IMR-90 (cell line): Measurements from ENCODE around the gene HCRTR1. TPM values are rescaled to one million over a fixed set of nuclear protein-coding genes. Genes with fewer than 3 reads are reported as not detected.

Experiments used
- ATAC-seq: fragments of 200-7000 bp; cut with Tn5 transposase; 2 replicates; pipeline ENCODE4 v1.9.1; 2020; ENCODE audit warnings: low read depth, mild to moderate bottlenecking, moderate library complexity
- BruUV-seq: library from RNA; stranded (reverse); fragments of 400-500 nt; replicated peaks from 2 replicates; lab custom pipeline; 2021; lab: Mats Ljungman, UMichigan
- CTCF ChIA-PET: fragments of 300-600 bp; formaldehyde crosslinking; extraction: SDS; loops from one replicate; lab custom pipeline; 2021; ENCODE audit warnings: antibody characterized with exemption; lab: Yijun Ruan, JAX
- POLR2A ChIA-PET: fragments of 300-600 bp; sonication (Branson Sonifier 250); formaldehyde crosslinking; loops from one replicate; lab custom pipeline; 2022; ENCODE audit warnings: antibody characterized with exemption; ENCODE audit not compliant: unreplicated experiment; lab: Charles Lee
- DNase-seq: peaks from one replicate; pipeline ENCODE4 v3.0.0; 2013
- H2AFZ ChIP-seq: replicated peaks from 2 replicates; pipeline ENCODE3; 2013; ENCODE audit warnings: low read length, mild to moderate bottlenecking; ENCODE audit not compliant: poor library complexity
- H2AK5ac ChIP-seq: 2 replicates; pipeline ENCODE4 v1.6.1; 2013; ENCODE audit warnings: low read depth, low read length, inconsistent platforms
- H2AK9ac ChIP-seq: replicated peaks from 2 replicates; pipeline ENCODE3; 2013; ENCODE audit warnings: mild to moderate bottlenecking, low read depth, low read length, moderate library complexity; ENCODE audit not compliant: poor library complexity
- H2BK120ac ChIP-seq: 2 replicates; pipeline ENCODE4 v1.6.1; 2013; ENCODE audit warnings: low read depth, low read length, inconsistent platforms
- H2BK15ac ChIP-seq: 3 replicates; pipeline ENCODE4 v1.6.1; 2013; ENCODE audit warnings: low read depth, low read length, inconsistent platforms
- H2BK20ac ChIP-seq: 2 replicates; pipeline ENCODE4 v1.6.1; 2013; ENCODE audit warnings: low read depth, mild to moderate bottlenecking, inconsistent platforms, low read length, moderate library complexity
- H2BK5ac ChIP-seq: 2 replicates; pipeline ENCODE4 v1.6.1; 2013; ENCODE audit warnings: mild to moderate bottlenecking, low read depth, low read length, inconsistent platforms; ENCODE audit not compliant: poor library complexity, severe bottlenecking
- H3K14ac ChIP-seq: replicated peaks from 2 replicates; pipeline ENCODE4 v1.6.1; 2013; ENCODE audit warnings: low read depth, low read length, inconsistent platforms
- H3K18ac ChIP-seq: 2 replicates; pipeline ENCODE4 v1.6.1; 2013; ENCODE audit warnings: low read depth, low read length, control low read depth
- H3K23ac ChIP-seq: 2 replicates; pipeline ENCODE4 v1.6.1; 2013; ENCODE audit warnings: low read depth, low read length, inconsistent platforms
- H3K27ac ChIP-seq: 2 replicates; pipeline ENCODE4 v1.5.1; 2013; ENCODE audit warnings: mild to moderate bottlenecking, control low read depth, low read length; ENCODE audit not compliant: insufficient read depth
- H3K27me3 ChIP-seq: 2 replicates; pipeline ENCODE4 v1.6.1; 2013; ENCODE audit warnings: low read length; ENCODE audit not compliant: control insufficient read depth, insufficient read depth
- H3K36me3 ChIP-seq: 2 replicates; pipeline ENCODE4 v1.6.1; 2013; ENCODE audit warnings: low read length, mixed read lengths; ENCODE audit not compliant: control insufficient read depth, insufficient read depth
- H3K4ac ChIP-seq: 2 replicates; pipeline ENCODE4 v1.6.1; 2013; ENCODE audit warnings: low read depth, low read length, inconsistent platforms
- H3K4me1 ChIP-seq: 2 replicates; pipeline ENCODE4 v1.6.1; 2013; ENCODE audit warnings: low read length, mixed read lengths; ENCODE audit not compliant: control insufficient read depth, insufficient read depth
- H3K4me2 ChIP-seq: 2 replicates; pipeline ENCODE4 v1.6.1; 2013; ENCODE audit warnings: low read depth, mild to moderate bottlenecking, control low read depth, low read length, moderate library complexity
- H3K4me3 ChIP-seq: 2 replicates; pipeline ENCODE4 v1.5.1; 2013; ENCODE audit warnings: low read depth, mild to moderate bottlenecking, control low read depth, low read length, moderate library complexity; ENCODE audit not compliant: insufficient read depth
- H3K56ac ChIP-seq: 2 replicates; pipeline ENCODE4 v1.6.1; 2013; ENCODE audit warnings: low read length, inconsistent platforms; ENCODE audit not compliant: insufficient read depth; ENCODE audit errors: extremely low read depth
- H3K79me1 ChIP-seq, 2 experiments: 2 replicates each; pipeline ENCODE4 v1.6.1; 2013; ENCODE audit warnings: low read length in 2 of 2, inconsistent platforms in 1 of 2, low read depth in 1 of 2
- H3K9ac ChIP-seq: 2 replicates; pipeline ENCODE4 v1.6.1; 2013; ENCODE audit warnings: low read depth, low read length, control low read depth
- H3K9me1 ChIP-seq: 2 replicates; pipeline ENCODE4 v1.6.1; 2013; ENCODE audit warnings: low read length, inconsistent platforms; ENCODE audit not compliant: insufficient read depth
- H3K9me3 ChIP-seq: 2 replicates; pipeline ENCODE4 v1.6.1; 2013; ENCODE audit warnings: low read length; ENCODE audit not compliant: control insufficient read depth, insufficient read depth
- H4K20me1 ChIP-seq: 2 replicates; pipeline ENCODE4 v1.6.1; 2013; ENCODE audit warnings: low read length, inconsistent platforms; ENCODE audit not compliant: insufficient read depth
- H4K5ac ChIP-seq: 2 replicates; pipeline ENCODE4 v1.6.1; 2013; ENCODE audit warnings: mild to moderate bottlenecking, low read depth, low read length, control low read depth
- H4K8ac ChIP-seq, 2 experiments: 2 replicates each; pipeline ENCODE4 v1.6.1; 2013; ENCODE audit warnings: low read depth in 2 of 2, low read length in 2 of 2, control low read depth in 1 of 2, inconsistent platforms in 1 of 2
- H4K91ac ChIP-seq: 2 replicates; pipeline ENCODE4 v1.6.1; 2013; ENCODE audit warnings: low read depth, low read length, inconsistent platforms; ENCODE audit not compliant: insufficient read depth
- POLR2A ChIP-seq: IDR thresholded peaks from 2 replicates; pipeline ENCODE4 v1.6.1; 2012; ENCODE audit warnings: mild to moderate bottlenecking, low read depth, low read length
- RFX5 ChIP-seq: IDR thresholded peaks from 2 replicates; pipeline ENCODE4 v1.8.0; 2012; ENCODE audit warnings: low read depth, mild to moderate bottlenecking, low read length, moderate library complexity
- WGBS, 2 experiments: methylation state at CpG; one replicate each; pipeline versions ENCODE4 v1.1.5 to v1.1.7; 2013; ENCODE audit warnings: missing lambda C conversion rate in 2 of 2; ENCODE audit not compliant: insufficient read length in 1 of 2; ENCODE audit errors: extremely low coverage in 2 of 2; 5-methylcytosine and 5-hydroxymethylcytosine counted together
- dilution Hi-C: fragments of 300-500 bp; cut with HindIII; formaldehyde crosslinking; loops from one replicate; pipeline ENCODE4 v1.14.3; 2018; ENCODE audit warnings: low sequenced_read_pairs; ENCODE audit not compliant: unreplicated experiment
- in situ Hi-C: fragments of 300-500 bp; cut with MboI; formaldehyde crosslinking; loops from 3 replicates; pipeline ENCODE4 v1.14.3; 2019; ENCODE audit warnings: low sequenced_read_pairs, inconsistent platforms, mixed read lengths
- intact Hi-C: fragments of 100-400 bp; cut with micrococcal nuclease; formaldehyde crosslinking; loops from 2 replicates; pipeline ENCODE4 v1.10.0; 2022
- polyA plus RNA-seq, 3 experiments: library from polyadenylated mRNA; depleted of rRNA; stranded (reverse); fragments of >200 nt; gene quantifications; 2 replicates each; pipeline ENCODE4 v1.2.3, GENCODE V29; 2012; ENCODE audit warnings: low replicate concordance in 1 of 3
- total RNA-seq: library from RNA; depleted of rRNA; stranded (reverse); fragments of >200 nt; gene quantifications from 2 replicates; pipeline ENCODE4 v1.2.3, GENCODE V29; 2012
- TF ChIP-seq, protein P1 (sequence below): fragments of 150-350 bp; IDR thresholded peaks from 2 replicates; pipeline ENCODE4 v1.6.1; 2017; ENCODE audit warnings: mild to moderate bottlenecking, antibody characterized with exemption, low read length, low read depth

The HCRTR1 gene
- total and polyA plus RNA-seq, 2 of the 4 experiments (the other 2 are of a cell fraction), result not detected

DNA sequence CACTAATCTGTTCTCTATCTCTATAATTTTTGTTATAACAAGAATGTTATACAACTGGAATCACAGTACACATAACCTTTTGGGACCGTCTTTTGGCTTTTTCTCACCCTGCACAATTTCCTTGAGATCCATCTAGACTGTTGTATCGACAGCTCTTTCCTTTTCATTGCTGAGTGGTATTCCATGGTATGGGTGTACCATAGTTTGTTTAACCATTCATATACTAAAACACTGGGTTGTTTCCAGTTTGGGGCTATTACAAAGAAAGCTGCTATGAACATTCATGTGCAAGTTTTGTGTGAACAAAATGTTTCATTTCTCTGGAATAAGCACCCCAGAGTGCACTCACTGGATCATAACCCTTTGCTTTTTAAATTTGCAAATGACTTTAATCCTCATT lies 15.4 kb upstream of the HCRTR1 start:
- WGBS, 2 experiments, result no CpG with 5 or more reads among the region's 2 CpGs
- no peak for TF ChIP-seq POLR2A
- TF ChIP-seq RFX5, result no peak
- TF ChIP-seq, protein P1, sequence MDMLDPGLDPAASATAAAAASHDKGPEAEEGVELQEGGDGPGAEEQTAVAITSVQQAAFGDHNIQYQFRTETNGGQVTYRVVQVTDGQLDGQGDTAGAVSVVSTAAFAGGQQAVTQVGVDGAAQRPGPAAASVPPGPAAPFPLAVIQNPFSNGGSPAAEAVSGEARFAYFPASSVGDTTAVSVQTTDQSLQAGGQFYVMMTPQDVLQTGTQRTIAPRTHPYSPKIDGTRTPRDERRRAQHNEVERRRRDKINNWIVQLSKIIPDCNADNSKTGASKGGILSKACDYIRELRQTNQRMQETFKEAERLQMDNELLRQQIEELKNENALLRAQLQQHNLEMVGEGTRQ, result no peak

More for the DNA sequence above, 15.4 kb upstream of the HCRTR1 start:
- Histone ChIP-seq H3K18ac (no peak overlapping the region), H3K56ac (no peak overlapping the region), H3K9ac (no peak overlapping the region), H3K14ac (no peak overlapping the region), H2BK20ac (no peak overlapping the region), H3K4me1 (no peaks in the 10 kb centered on the region), H4K91ac (no peak overlapping the region), H2BK15ac (no peak overlapping the region), H4K20me1 (no peaks in the 10 kb centered on the region), H3K79me1 (no peaks in the 10 kb centered on the region), H4K5ac (no peak overlapping the region), H2AFZ (no peak overlapping the region), H2AK5ac (no peak overlapping the region), H4K8ac (no peak overlapping the region), H2BK5ac (no peak overlapping the region), H3K4me2 (no peak overlapping the region), H2BK120ac (no peak overlapping the region), H2AK9ac (no peak overlapping the region), H3K9me3 (no peaks in the 10 kb centered on the region), H3K23ac (no peak overlapping the region), H3K4ac (no peak overlapping the region), H3K36me3 (no peaks in the 10 kb centered on the region), H3K9me1 (0 out of 2 replicates have a peak, but pooled peaks cover 4% of the 10 kb centered on the region), H3K4me3 (no peak overlapping the region), H3K27ac (no peak overlapping the region), H3K27me3 (peaks cover 3% of the 10 kb centered on the region)
- DNase-seq, result no peak
- POLR2A ChIA-PET, result no interaction called here
- no peak for ATAC-seq
- intact Hi-C loops (no loop called here), in situ Hi-C loops (no loop called here), dilution Hi-C loops (no loop called here)
- BruUV-seq, result no TSS peak
- CTCF ChIA-PET, result no interaction called here
